NOMO-1 treated with dmso at 0.1 percent for 144 hours (cell line): ENCODE data around the gene UROC1.

Source experiments
- DNase-seq: peaks from one replicate; lab custom pipeline; 2025; ENCODE audit not compliant: unreplicated experiment; lab: John Stamatoyannopoulos, UW

Gene UROC1

DNA sequence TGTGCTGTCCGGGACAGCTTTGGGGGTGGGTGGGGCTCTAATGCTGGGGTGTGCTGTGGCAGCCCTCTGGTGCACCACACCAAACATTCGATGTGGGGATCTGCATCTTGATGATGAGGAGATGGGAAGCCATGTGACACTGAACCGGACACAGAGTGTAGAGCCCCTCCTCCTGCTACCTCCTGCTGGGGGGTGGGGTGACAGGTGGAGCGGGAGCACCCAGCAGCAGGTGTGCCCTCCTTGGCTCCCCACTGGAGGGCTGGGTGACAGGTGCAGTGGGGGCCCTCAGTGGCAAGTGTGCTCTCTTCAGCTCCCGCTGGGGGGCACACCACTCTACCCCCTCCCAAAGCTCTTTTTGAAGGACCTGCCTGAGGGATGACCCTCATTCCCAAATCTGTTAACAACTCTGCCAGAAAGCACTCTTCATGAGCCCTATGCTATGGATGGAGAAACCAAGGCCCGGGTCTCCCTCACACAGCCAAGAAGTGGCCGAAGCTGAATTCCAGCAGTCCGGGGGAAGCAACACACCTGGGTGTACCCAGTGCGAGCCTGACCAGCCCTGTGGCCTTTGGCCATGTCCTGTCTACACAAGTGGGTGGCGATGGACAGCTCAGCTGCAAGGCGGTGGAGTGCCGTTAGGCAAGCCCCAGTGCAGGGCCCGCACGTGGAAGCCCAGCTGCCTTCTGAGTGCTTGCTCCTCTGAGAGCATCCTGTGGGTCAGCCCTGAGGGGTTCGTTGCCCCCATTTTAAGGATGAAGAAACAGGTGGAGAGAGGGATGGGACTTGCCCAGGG is 609 bp upstream of the UROC1 start:
- DNase-seq: no peak

DNA sequence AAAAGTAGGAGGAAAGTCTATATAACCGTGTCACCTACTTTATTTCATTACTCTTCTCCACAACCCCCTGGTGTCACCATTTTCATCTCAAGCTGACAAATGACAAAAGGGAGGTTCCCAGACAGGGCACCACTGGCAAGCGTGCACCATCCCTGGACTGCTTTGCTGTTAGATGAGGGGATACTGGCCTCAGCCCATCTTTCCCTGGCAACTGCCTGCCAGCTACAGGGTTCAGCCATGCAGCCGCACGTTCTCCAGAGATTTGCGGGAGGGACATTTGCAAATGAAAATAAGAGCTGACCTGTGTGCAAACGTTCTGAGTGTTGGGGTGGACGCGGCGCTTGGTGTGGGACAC is 660 bp downstream of the UROC1 start:
- DNase-seq: no peak

DNA sequence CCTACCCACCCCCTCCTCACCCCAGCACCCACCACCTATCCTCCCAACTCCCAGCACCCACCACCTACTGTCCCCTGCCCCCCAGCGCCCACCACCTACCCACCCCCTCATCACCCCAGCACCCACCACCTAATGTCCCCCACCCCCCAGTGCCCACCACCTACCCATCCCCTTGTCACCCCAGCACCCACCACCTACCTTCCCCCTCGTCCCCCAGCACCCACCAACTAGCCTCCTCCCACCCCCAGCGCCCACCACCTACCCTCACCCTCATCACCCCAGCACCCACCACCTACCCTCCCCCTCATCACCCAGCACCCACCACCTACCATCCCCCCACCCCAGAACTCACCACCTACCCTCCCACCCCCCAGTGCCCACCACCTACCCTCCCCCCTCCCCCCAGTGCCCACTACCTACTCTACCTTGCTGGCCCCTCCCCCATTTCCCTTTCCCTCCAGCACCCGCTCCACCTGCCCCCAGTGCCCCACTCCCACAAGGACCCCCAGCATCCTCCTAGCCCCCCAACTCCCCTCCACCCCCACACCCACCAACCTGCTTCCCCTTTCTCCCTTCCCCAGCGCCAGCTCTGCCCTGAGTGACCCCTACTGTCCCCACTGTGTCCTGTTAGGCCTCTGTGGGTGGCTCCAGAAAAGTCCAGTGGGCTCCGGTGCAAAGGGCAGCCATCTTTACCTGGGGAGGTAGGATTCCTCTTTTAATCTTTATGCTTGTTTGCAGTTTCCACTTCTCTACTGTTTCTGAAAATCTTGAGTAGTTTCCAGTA is 1.2 kb downstream of the UROC1 start:
- no peak for DNase-seq

DNA sequence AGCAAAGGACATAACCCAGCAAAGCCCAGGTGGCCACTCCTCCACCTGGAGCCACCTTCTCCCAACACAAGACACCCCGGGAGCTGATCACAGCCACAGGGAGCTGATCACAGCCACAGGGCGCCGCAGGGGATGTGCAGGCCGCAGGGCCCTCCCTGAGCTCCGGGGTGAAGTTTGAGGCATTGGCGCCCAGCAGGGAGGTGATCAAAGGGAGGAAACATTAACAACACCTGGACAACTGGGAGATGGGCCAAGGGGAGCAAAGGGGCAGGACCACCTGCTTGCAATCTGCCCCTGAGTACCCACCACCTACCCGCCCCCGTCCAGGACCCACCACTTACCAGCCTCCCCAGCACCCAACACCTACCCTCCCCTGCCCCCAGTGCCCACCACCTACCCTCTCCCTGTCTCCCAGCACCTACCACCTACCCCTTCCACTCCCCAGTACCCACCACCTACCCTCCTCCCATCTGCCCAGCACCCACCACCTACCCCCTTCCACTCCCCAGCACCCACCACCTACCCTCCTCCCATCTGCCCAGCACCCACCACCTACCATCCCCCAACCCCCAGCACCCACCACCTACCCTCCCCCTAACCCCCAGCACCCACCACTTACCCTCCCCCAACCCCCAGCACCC is 2.4 kb downstream of the UROC1 start:
- no peak for DNase-seq

DNA sequence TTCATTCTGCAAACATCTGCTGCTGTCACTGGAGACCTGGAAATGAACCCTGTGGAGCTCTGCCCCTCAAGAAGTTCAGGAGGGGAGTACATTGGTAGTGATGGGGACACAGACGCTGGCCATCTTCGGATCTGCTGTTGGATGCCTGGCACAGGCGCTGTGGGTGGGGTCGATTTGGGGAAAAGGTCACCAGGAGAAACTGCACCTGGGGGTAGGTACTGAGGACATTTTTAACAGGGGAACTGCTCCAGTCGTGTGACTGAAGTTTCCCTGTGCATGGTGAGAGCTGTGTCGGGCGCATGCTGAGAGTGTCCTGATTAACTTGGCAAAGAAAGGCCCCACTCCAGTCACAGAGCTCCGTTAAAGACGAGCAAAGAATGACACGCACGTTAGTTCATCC is 3.4 kb downstream of the UROC1 start:
- DNase-seq: no peak

DNA sequence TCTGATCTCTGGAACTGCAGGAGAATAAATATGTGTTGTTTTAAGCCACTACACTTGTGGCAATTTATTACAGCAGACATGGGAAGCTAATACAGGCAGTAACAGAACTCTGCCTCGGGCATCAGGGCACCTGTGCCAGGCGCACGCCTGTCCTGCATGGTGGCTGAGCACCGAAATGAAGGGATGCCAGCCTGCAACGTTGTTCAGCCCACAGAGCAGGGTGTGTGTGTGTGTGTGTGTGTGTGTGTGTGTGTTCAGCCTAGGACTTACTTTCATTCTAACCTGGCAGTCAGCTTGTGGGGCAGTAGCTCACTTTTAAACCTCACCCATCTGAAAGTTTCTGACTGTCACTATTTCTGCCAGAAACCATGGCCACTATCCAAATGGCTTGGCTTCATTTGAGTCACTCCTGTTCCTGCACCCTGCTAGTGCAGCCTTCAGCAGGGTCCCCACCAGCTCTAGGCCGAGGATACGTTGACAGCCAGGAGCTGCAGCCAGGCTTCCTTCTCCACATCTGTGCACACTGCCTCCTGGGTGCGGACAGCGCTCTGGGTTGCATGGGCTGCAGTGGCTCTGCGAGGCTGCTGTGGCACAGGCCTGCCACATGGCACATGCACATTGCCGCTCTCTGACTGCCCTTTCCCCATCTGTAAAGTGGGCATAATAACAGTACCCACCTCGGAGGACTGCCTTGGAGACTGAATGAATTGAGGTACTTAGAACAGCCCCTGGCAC is 4.5 kb downstream of the UROC1 start:
- DNase-seq: no peak

DNA sequence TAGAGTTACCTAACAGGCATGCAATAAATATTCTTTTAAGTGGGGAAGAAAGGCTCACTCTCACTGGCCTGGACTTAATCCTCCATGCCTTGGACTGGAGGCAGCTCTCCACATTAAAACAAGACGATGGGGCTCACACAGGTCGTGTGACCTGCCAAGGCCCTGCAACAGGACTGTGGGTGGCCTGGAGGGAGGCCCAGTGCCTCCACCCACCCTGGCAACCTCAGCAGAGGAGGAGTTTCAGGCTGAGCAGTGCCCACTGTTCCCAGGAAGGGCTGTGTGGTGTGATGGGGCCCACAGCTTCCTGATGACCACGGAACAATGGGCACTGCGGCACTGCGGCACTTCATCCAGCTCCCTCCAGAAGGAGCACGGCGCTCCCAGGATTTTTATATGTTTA is 5.5 kb downstream of the UROC1 start:
- DNase-seq: no peak

DNA sequence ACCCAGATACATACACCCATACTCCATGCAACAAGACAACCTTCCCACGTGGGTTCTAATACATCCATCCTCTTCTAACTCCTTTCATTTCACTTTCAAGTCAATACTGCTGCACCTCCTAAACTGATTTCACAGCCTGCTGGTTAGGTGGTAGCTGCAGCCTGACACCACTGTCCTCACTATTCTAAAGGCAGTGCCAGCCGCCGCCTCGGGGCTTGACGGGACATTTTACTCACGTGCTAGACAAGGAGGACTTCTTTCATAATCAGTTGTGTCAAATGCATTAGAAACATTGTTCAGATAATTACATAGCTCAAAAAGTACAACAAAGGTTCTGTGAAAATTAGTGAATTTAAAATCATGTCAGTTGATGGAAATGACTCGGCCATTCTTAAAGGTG is 6.3 kb downstream of the UROC1 start:
- no peak for DNase-seq

DNA sequence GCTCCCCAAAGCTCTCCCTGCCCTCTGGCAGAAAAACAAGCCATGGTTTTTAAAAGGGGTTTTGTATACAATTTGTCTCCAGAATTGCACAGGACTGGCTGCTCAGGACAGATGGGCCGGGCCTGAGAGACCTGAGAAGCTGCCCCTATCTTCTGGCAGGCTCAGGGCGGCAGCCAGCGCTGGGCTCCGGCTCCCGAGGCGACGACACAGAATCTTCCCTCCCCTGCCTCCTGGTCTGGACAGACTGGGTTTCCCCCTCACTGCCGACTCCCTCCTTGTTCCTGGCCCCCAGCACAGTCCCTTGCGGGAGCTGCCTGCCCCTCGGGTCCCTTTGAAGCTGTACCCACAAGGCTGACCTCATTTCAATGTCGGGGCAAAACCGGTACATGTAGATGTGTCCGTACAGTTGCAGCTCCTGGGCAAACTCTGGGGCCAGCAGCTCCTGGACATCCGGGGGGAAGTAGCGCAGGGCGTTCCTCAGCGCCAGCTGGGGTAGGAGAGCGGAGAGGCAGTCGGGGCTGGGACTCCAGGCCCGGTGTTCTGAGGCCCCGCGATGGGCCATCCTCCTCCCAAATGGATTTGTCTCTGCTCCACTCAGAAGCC is 7.2 kb downstream of the UROC1 start:
- DNase-seq: no peak

DNA sequence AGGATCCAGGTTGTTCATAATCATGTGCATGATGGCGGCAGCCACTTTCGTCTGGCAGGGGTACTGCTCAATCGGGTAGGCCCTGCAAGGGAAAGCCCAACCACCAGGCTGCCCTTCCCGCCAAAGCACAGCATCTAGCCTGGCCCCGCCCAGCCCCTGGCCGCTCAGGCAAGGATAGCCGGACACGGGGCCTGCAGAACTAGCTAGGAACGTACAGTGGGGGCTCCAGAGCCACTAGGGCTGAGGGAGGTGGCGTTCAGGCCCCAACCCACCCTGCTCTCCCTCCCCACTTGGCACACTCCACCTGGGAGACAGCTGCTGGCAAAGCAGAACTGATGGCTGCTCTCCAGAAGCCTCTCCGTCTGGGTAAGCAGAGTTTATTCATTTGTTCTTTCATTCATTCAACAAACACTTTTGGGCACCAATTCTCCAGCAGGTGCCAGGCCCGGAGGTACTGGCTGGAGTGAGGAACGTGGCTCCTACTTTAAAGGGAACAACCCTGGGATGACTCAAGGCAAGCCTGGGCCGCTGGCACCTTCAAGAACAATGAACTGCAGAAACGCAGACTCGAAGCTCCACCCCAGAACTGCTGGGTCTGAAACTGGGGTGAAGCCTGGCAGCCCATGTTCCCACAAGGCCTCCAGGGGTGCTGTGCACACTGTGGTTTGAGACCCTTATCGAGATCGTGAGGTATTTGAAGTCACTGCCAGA is 7.8 kb downstream of the UROC1 start:
- no peak for DNase-seq

DNA sequence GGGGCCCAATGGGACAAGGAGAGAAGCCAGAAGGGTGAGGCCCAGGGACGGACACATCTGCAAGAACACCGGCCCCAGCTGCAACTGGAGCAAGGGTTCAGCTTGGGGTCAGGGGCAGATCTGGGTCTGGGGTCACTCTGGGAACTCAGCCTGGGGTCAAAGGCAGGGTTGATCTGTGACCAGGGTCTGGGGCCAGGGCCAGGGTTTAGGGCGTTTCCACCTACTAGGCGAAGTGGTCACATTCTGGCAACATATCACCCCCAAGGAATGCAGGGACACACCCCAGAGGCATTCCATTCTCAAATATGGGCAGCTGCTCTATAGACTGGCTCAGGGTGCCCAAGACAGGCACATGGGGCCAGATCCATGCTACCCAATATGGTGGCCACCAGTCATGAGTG is 9.0 kb downstream of the UROC1 start:
- no peak for DNase-seq

DNA sequence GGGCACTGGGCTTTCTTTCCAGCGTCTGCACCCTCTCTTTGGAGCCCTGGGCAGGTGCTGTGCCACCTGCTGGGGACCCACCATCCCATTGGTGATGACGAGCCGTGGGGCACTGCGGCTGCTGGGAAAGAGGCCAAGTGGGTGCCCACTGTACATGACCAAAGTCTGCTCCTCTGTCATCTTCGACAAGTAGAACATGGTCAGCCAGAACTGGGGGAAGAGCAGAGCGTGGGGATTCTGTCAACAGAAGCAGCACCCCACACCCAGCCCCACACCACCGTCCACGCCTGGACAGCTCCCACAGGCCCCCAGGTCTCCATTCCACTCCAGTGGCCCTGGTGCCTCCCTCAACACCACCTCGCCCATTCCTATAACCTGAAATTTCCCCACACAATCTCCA is 9.7 kb downstream of the UROC1 start:
- no peak for DNase-seq

DNA sequence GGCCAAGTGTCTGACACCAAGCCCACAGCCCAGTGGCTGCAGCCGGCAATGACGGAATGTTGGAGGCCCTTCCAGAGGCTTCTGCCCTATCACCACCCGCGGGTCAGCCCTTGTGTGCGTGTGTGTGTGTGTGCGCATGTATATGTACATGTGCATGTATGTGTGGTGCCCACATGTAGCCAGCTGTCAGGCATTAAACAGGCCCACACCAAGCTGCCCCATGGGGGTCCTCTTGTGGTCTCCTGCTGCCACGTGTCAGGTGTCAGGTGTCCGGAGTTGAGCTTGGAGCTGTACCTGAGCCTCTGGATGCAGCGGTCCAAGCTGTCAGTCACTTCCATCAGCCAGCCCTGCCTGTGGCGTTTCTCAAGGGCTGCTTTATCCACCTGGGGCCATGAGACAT is 13.9 kb downstream of the UROC1 start:
- no peak for DNase-seq

DNA sequence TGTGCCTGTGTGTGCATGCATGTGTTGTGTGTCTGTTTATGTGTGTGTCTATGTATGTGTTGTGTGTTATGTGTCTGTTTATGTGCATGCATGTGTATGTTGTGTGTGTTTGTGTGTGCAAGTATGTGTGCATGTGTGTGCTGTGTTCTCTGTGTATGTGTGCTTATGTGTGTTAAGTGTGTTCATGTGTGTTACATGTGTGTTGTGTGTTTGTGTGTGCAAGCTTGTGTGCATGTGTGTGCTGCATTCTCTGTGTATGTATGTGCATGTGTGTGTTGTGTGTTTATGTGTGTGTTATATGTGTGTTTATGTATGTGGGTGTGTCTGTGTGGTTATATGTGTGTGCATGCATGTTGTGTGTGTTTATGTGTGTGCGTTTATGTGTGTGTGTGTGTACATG is 14.9 kb downstream of the UROC1 start:
- no peak for DNase-seq

DNA sequence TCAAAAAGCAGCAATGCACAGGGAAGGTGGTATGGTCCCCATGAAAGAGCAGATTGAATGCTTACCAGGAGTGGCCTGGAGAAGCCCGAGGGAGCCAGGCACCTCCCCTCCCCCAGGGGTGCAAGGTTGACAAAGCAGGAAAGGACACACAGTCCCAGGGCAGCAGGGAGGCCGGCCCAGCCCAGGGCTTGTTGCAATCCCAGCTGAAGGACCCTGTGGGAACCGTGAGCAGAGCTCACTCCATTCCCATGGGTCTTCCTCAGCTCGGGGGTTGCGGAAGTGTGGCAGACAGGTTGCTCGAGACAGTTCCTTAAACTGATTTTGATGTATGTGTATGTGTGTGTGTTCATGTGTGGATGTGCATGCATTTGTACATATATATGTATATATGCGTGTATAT is 15.8 kb downstream of the UROC1 start:
- no peak for DNase-seq

DNA sequence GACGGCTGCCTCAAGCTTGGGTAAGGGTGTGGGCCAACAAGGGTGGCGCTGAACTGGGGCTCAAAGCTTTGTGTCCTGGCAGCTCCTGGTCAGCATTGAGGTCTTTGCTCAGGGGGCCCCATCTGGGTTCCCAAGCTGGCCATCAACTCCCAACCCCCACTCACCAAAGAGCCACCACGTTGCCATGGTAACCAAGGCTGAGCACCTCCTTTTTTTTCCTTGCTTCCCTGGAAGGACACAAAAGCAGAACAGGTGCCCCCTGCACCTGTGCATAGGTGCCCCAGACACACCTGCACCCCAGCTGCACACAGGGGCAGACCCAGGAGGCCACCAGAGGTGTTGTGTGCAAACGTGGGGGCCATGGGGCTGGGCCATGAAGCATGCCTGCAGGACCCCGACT is 16.5 kb downstream of the UROC1 start:
- no peak for DNase-seq

DNA sequence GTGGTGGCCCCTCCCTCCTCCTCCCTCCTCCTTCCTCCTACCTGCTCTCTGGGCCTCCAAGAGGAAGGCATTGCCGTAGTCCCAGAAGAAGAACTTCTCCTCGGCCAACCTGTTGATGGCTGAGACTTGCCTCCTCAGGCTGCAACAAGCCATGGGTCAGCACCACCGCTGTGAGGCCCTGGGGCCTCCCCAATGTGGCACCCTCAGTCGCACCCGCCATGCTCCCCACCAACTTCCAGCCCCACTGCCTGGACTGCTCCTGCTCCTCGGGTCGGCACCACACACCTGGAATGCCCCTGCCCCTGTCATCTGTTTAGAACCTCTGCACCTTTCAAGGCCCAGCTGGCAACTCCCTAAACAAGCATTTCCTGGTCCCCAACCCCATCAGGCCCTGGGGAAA is 17.6 kb downstream of the UROC1 start:
- DNase-seq: no peak

DNA sequence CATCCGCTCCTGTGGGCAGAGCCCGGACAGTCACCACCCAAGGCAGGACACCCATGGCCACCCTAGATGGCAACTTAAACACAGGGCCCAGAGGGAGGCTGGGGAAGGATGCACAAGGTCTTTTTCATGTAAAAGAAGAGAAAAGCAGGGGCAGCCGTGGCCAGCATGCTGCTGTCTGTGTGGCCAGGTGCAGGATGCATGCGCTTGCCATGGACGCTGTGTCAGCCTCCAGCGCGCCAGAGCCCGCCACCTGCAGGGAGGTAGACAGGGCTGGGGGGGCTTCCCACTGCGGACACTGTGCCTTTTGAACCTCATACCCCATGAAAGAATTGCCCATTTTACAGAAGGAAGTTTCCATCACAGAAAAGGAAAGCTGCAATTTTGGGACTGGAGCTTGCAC is 18.2 kb downstream of the UROC1 start:
- DNase-seq: no peak

DNA sequence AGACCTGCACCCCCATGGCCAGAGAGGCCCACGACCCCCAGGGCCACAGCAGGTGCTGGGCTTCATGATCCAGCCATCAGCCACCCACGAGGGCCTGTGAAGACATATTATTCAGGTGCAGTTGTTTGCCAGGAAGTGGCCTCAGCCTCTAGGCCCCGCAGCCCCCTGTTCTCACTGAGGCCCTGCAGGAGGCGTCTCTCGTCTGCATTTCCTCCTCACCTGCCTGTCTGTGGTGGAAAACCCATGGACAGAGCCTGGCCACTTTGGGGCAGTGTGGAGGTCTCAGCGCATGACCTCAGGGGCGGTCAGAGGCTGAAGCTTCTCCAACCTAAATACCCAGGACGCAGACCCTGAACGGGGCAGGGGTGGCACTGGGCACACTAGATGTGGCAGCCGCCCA is 18.6 kb downstream of the UROC1 start:
- DNase-seq: no peak

DNA sequence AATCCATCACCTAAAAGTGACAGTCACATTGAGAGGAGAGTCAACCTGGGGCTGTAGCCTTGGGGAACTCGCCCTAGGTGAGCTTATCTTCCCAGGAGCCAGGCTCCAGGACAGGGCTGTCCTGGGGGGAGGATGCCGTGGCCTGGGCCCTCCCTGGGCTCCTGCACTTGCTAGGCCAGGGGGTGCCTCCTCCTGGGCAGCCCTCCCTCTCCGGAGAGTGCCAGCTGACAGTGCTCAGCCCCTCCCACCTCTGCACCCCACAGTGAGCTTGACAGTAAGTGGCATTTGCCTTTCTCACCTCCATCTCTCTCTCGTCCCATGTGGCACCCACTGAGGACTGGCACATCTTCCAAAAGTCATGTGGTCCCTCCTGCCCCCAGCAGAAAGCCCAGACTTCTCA is 19.1 kb downstream of the UROC1 start:
- no peak for DNase-seq

DNA sequence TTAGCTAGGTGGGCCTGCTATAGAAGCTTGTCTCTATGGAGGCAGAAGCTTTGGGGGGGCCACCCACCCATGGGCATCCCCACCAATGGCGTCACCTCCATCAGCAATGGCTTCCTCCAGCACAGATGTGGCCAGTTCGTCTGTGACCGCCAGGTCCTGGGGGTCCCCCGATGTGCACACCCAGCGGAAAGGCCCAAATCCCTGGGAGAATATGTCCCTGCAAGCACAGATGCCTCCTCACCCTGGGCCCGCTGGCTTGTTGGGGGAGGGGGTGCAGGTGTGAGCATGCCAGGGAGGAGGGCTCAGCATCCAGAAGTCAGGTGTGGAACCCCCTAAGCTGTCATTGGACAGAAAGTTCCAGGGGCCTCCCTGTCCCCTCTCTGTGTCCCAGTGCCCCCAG is 19.6 kb downstream of the UROC1 start:
- no peak for DNase-seq
